Endothelial cell (in vitro differentiated cells): ENCODE measurements around the gene ADCY7. TPM values are rescaled to one million over a fixed set of nuclear protein-coding genes. Genes with fewer than 3 reads are reported as not detected.

Experiments
- DNase-seq: peaks from one replicate; pipeline ENCODE4 v3.0.0; 2021; ENCODE audit warnings: low spot score
- H3K27ac Mint-ChIP-seq: one replicate; pipeline ENCODE4 v1.8.0; 2021; ENCODE audit warnings: mixed read lengths, inconsistent platforms; ENCODE audit not compliant: unreplicated experiment
- H3K27me3 Mint-ChIP-seq: one replicate; pipeline ENCODE4 v1.8.0; 2021; ENCODE audit warnings: mild to moderate bottlenecking, moderate library complexity, mixed read lengths, inconsistent platforms; ENCODE audit not compliant: unreplicated experiment
- H3K36me3 Mint-ChIP-seq: one replicate; pipeline ENCODE4 v1.8.0; 2021; ENCODE audit warnings: mild to moderate bottlenecking, low read depth, mixed read lengths, inconsistent platforms; ENCODE audit not compliant: unreplicated experiment
- H3K4me1 Mint-ChIP-seq: one replicate; pipeline ENCODE4 v1.8.0; 2021; ENCODE audit warnings: mild to moderate bottlenecking, mixed read lengths, inconsistent platforms; ENCODE audit not compliant: unreplicated experiment
- H3K4me3 Mint-ChIP-seq: one replicate; pipeline ENCODE4 v1.8.0; 2021; ENCODE audit warnings: mild to moderate bottlenecking, mixed read lengths, inconsistent platforms; ENCODE audit not compliant: unreplicated experiment
- H3K9me3 Mint-ChIP-seq: one replicate; pipeline ENCODE4 v1.8.0; 2021; ENCODE audit warnings: mixed read lengths, inconsistent platforms; ENCODE audit not compliant: unreplicated experiment
- total RNA-seq: library from RNA; stranded (reverse); fragmentation: NEBNext Ultra II Directional; extraction: Animal tissue kit (Norgen Biotek cat#: 25700); gene quantifications from one replicate; pipeline ENCODE4 v1.2.1, GENCODE V29; 2021; ENCODE audit not compliant: unreplicated experiment
- TF ChIP-seq, protein P1 (sequence below): fragments of 200-600 bp; sonication (generic); IDR thresholded peaks from one replicate; pipeline ENCODE4 v1.5.0; 2021; ENCODE audit warnings: antibody characterized with exemption; ENCODE audit not compliant: unreplicated experiment

ADCY7 gene
- total RNA-seq, 1 donor from 2014 or later: 3.2 TPM

- DNase-seq: no peak
- H3K27me3 Mint-ChIP-seq: peaks cover 9% of the 10 kb centered on the region
- H3K9me3 Mint-ChIP-seq: no peaks in the 10 kb centered on the region
- no peak overlapping the region for H3K4me3 Mint-ChIP-seq
- TF ChIP-seq, protein P1, sequence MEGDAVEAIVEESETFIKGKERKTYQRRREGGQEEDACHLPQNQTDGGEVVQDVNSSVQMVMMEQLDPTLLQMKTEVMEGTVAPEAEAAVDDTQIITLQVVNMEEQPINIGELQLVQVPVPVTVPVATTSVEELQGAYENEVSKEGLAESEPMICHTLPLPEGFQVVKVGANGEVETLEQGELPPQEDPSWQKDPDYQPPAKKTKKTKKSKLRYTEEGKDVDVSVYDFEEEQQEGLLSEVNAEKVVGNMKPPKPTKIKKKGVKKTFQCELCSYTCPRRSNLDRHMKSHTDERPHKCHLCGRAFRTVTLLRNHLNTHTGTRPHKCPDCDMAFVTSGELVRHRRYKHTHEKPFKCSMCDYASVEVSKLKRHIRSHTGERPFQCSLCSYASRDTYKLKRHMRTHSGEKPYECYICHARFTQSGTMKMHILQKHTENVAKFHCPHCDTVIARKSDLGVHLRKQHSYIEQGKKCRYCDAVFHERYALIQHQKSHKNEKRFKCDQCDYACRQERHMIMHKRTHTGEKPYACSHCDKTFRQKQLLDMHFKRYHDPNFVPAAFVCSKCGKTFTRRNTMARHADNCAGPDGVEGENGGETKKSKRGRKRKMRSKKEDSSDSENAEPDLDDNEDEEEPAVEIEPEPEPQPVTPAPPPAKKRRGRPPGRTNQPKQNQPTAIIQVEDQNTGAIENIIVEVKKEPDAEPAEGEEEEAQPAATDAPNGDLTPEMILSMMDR: no peak
- H3K27ac Mint-ChIP-seq: no peak overlapping the region
- no peaks in the 10 kb centered on the region for H3K36me3 Mint-ChIP-seq
- H3K4me1 Mint-ChIP-seq: no peaks in the 10 kb centered on the region
These were observed 21.7 kb downstream of the ADCY7 start for GRCh38 chr16:50288026-50288425.

DNA sequence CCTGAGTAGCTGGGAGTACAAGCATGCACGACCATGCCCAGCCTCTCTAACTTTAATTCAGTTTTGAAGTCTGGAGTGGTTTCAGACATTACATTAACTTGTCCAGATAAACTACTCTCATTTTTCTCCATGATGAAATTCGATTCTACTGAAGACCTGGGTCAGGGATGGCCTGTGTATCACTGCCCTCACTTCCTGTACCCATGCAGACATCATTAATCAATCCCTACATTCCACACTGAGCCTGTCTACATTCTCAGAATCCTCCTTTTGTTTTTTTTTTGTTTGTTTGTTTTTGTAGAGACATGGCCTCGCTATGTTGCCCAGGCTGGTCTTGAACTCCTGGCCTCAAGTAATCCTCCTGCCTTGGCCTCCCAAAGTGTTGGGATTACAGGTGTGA, 22.6 kb downstream of the ADCY7 start:
- Mint-ChIP-seq H3K27me3 (peaks cover 9% of the 10 kb centered on the region), H3K4me1 (no peaks in the 10 kb centered on the region), H3K27ac (no peak overlapping the region), H3K36me3 (no peaks in the 10 kb centered on the region), H3K9me3 (no peaks in the 10 kb centered on the region), H3K4me3 (no peak overlapping the region)
- TF ChIP-seq, protein P1: no peak
- no peak for DNase-seq

GRCh38 chr16:50289950-50290764, 23.8 kb downstream of the ADCY7 start:
- Mint-ChIP-seq H3K27me3 (peaks cover 9% of the 10 kb centered on the region), H3K4me1 (no peaks in the 10 kb centered on the region), H3K9me3 (no peaks in the 10 kb centered on the region), H3K4me3 (no peak overlapping the region), H3K27ac (no peak overlapping the region), H3K36me3 (no peaks in the 10 kb centered on the region)
- DNase-seq: no peak
- TF ChIP-seq, protein P1: no peak

- H3K9me3 Mint-ChIP-seq: no peaks in the 10 kb centered on the region
- no peaks in the 10 kb centered on the region for H3K4me1 Mint-ChIP-seq
- H3K27ac Mint-ChIP-seq: no peak overlapping the region
- TF ChIP-seq, protein P1: no peak
- no peak overlapping the region for H3K4me3 Mint-ChIP-seq
- H3K27me3 Mint-ChIP-seq: peaks cover 7% of the 10 kb centered on the region
- no peaks in the 10 kb centered on the region for H3K36me3 Mint-ChIP-seq
- no peak for DNase-seq
These were observed 24.5 kb downstream of the ADCY7 start for GRCh38 chr16:50290856-50291255.
